Measurements from ENCODE around the gene IGFL2.
"Not testable (repeated sequence)": the region's sequence is repeated elsewhere in the genome, so short reads cannot be mapped to it uniquely, and the experiment has no call there.

The IGFL2 gene

DNA sequence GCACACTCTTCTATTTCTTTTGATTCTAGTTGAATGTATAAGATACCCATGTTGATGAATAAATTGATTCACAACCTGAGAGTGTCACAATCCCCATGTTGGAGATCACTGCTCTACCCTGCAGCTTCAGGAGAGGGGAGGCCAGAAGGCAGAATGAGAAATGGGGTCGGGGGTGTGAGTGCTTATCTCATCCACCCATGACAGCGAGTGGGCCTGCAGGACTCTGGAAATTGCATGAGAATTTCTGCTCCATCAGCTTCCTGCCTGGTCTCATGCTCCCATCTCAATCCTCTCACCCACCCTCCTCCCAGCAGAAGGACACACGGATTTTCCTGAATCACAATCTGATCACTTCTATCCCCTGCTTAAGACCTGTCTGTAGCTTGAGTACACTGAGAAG lies 58.6 kb downstream of the IGFL2 start:
- in situ Hi-C loops (cut with MboI; ENCODE audit: low sequenced_read_pairs): no loop called here

GRCh38 chr19:46207858-46208257 lies 59.8 kb downstream of the IGFL2 start:
- in situ Hi-C loops (cut with MboI; ENCODE audit: low sequenced_read_pairs): not testable (repeated sequence)

DNA sequence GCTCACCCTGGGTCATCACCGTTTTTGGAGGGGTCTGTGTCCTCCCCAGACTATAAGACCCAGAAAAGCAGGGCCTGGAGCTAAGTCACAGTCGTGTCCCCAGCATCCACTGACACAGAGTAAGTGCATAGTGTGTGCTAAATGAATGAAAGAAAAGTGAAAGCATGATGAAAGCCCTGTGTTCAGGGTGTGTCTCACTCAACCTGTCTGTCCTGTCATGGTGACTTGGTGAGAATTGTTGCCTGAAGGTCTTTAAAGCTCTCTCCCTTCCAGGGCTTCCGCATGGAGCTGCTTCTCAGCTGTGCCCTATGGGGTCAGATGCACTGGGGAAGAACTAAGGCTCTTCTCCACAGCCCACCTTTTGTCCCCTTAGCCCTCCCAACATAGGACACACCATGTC lies 61.0 kb downstream of the IGFL2 start:
- in situ Hi-C loops (cut with MboI; ENCODE audit: low sequenced_read_pairs): no loop called here

- in situ Hi-C loops (cut with MboI; ENCODE audit: low sequenced_read_pairs): no loop called here
Observed at GRCh38 chr19:46209472-46209871, 61.4 kb downstream of the IGFL2 start.

DNA sequence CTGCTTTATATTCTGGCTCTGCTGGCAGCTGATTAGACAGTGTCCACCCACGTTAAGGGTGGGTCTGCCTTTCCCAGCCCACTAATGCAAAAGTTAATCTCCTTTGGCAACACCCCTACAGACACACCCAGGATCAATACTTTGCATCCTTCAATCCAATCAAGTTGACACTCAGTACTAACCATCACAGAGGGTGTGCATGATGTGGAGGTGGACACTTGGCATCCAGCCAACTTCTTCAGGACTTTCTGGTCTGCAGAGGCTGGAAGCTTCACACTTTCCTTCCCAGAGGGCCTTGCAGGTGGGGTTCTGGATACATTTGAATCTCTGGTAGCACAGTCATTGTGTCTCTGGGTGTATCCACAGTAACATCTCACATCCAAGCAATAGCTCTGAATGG lies 62.6 kb downstream of the IGFL2 start:
- in situ Hi-C loops (cut with MboI; ENCODE audit: low sequenced_read_pairs): no loop called here

All from HL-60/S4 treated with phorbol 12-myristate 13-acetate at 8.2 ng/mL for 4 days and 3 days (cell line).